HEK293 (cell line): ENCODE measurements around the gene BMPR1A.
A peak's percentile ranks its signal among the peaks of the same experiment; 100 is the strongest.

Source experiments
- CTCF ChIA-PET: fragments of 350-600 bp; formaldehyde crosslinking; extraction: SDS; loops from one replicate; lab custom pipeline; 2021; ENCODE audit warnings: antibody characterized with exemption; lab: Yijun Ruan, JAX
- POLR2A ChIA-PET: fragments of 300-600 bp; formaldehyde crosslinking; extraction: SDS; loops from one replicate; lab custom pipeline; 2020; ENCODE audit warnings: antibody characterized with exemption, inconsistent platforms; lab: Yijun Ruan, JAX
- H3K27ac ChIP-seq: fragments of 200-500 bp; sonication (Bioruptor generic); 2 replicates; pipeline ENCODE4 v1.5.1; 2014; ENCODE audit warnings: low read depth, low read length, control low read depth, inconsistent platforms; ENCODE audit errors: extremely low read depth
- H3K36me3 ChIP-seq, 2 experiments: fragments of 200-500 bp in 1 of 2; sonication (Bioruptor generic) in 1 of 2; 1 replicate in 1 of 2; 2 replicates in 1 of 2; pipeline ENCODE4 v1.5.1; 2014 to 2017; ENCODE audit warnings: inconsistent platforms in 2 of 2, low read length in 2 of 2; ENCODE audit not compliant: control insufficient read depth in 2 of 2, insufficient read depth in 1 of 2
- H3K4me1 ChIP-seq: fragments of 200-500 bp; sonication (Bioruptor generic); 2 replicates; pipeline ENCODE4 v1.5.1; 2014; ENCODE audit warnings: mild to moderate bottlenecking, low read length, inconsistent platforms; ENCODE audit not compliant: control insufficient read depth, insufficient read depth
- H3K4me3 ChIP-seq: 2 replicates; pipeline ENCODE4 v1.5.1; 2011; ENCODE audit warnings: low read depth, mild to moderate bottlenecking, control low read depth, low read length, moderate library complexity
- H3K9me3 ChIP-seq: fragments of 200-500 bp; sonication (Bioruptor generic); 2 replicates; pipeline ENCODE4 v1.5.1; 2014; ENCODE audit warnings: low read depth, low read length, inconsistent platforms; ENCODE audit not compliant: control insufficient read depth, insufficient read depth
- GLIS1 ChIP-seq: fragments of 450-650 bp; formaldehyde crosslinking; IDR thresholded peaks from 2 replicates; pipeline ENCODE4 v1.5.1; 2016; ENCODE audit warnings: missing biosample characterization, missing genetic modification characterization
- SCRT1 ChIP-seq: fragments of 450-650 bp; formaldehyde crosslinking; IDR thresholded peaks from 2 replicates; pipeline ENCODE4 v1.5.1; 2016; ENCODE audit warnings: missing biosample characterization, missing genetic modification characterization, borderline replicate concordance
- SCRT2 ChIP-seq: fragments of 450-650 bp; formaldehyde crosslinking; IDR thresholded peaks from 2 replicates; pipeline ENCODE4 v1.5.1; 2016; ENCODE audit warnings: missing biosample characterization, missing genetic modification characterization
- ZBTB26 ChIP-seq: fragments of 450-650 bp; formaldehyde crosslinking; optimal IDR thresholded peaks from 2 replicates; pipeline ENCODE3; 2016; ENCODE audit warnings: missing biosample characterization, mild to moderate bottlenecking, missing genetic modification characterization
- ZNF18 ChIP-seq: fragments of 450-650 bp; formaldehyde crosslinking; IDR thresholded peaks from 2 replicates; pipeline ENCODE4 v1.5.1; 2016; ENCODE audit warnings: missing biosample characterization, missing genetic modification characterization
- ZNF248 ChIP-seq: fragments of 450-650 bp; formaldehyde crosslinking; IDR thresholded peaks from 2 replicates; pipeline ENCODE4 v1.5.1; 2017; ENCODE audit warnings: missing biosample characterization, missing genetic modification characterization
- ZNF473 ChIP-seq: fragments of 450-650 bp; formaldehyde crosslinking; IDR thresholded peaks from 2 replicates; pipeline ENCODE4 v1.5.1; 2017; ENCODE audit warnings: missing biosample characterization, missing genetic modification characterization
- ZNF658 ChIP-seq: fragments of 450-650 bp; formaldehyde crosslinking; IDR thresholded peaks from 2 replicates; pipeline ENCODE4; 2016; ENCODE audit warnings: missing biosample characterization, missing genetic modification characterization
- ZNF76 ChIP-seq: fragments of 450-650 bp; formaldehyde crosslinking; IDR thresholded peaks from 2 replicates; pipeline ENCODE4; 2016; ENCODE audit warnings: low read depth, missing biosample characterization, missing genetic modification characterization, borderline replicate concordance
- TF ChIP-seq, protein P1 (sequence below): fragments of 450-650 bp; formaldehyde crosslinking; IDR thresholded peaks from 2 replicates; pipeline ENCODE4 v1.5.1; 2017; ENCODE audit warnings: missing biosample characterization, missing genetic modification characterization

The BMPR1A gene

GRCh38 chr10:86828145-86828544, 71.7 kb downstream of the BMPR1A start:
- ChIA-PET CTCF (interaction anchor here (0.9 kb wide), 1 partner anchor 8 kb away, joined by 4 read pairs; no protein-coding TSS in a partner anchor), POLR2A (no interaction called here)
- TF ChIP-seq, protein P1, sequence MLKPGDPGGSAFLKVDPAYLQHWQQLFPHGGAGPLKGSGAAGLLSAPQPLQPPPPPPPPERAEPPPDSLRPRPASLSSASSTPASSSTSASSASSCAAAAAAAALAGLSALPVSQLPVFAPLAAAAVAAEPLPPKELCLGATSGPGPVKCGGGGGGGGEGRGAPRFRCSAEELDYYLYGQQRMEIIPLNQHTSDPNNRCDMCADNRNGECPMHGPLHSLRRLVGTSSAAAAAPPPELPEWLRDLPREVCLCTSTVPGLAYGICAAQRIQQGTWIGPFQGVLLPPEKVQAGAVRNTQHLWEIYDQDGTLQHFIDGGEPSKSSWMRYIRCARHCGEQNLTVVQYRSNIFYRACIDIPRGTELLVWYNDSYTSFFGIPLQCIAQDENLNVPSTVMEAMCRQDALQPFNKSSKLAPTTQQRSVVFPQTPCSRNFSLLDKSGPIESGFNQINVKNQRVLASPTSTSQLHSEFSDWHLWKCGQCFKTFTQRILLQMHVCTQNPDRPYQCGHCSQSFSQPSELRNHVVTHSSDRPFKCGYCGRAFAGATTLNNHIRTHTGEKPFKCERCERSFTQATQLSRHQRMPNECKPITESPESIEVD (tag by site-specific recombination) = peak; percentile 49
- no peak for TF ChIP-seq ZNF473 (tag by site-specific recombination)
- Histone ChIP-seq H3K27ac (no peak overlapping the region), H3K36me3 (no peaks in the 10 kb centered on the region; a peak in 1 of 3 replicates), H3K4me3 (no peak overlapping the region), H3K9me3 (no peaks in the 10 kb centered on the region), H3K4me1 (peaks cover 15% of the 10 kb centered on the region)

DNA sequence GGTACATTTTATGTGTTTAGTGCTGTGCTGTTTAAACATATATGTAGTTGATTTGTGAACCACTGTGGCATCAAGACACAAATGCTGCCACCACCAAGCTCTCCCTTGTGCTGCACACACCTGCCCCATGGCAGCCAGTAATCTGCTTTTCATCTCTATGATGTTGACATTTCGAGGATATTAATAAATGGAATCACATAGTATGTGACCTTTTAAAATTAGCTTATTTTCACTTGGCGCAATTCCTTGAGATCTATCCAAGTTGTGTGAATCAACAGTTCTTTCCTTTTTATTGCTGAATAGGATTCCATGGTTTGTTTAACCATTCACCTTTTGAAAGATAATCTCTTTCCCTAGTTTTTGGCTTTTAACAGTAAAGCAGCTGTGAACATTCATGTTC, 73.1 kb downstream of the BMPR1A start:
- no peaks in the 10 kb centered on the region for H3K9me3 ChIP-seq
- CTCF ChIA-PET = no interaction called here
- TF ChIP-seq SCRT1 (0 out of 2 replicates have a peak, but pooled peaks have one; percentile 15), ZNF76 (tag by site-specific recombination) (no peak), ZNF248 (tag by site-specific recombination) (no peak), SCRT2 (tag by site-specific recombination) (0 out of 2 replicates have a peak, but pooled peaks have one; percentile 29)
- TF ChIP-seq, protein P1 (tag by site-specific recombination) = peak; percentile 26; the same call in 1 of the 2 replicates
- TF ChIP-seq, all 188 proteins: peak for 3
- no peak overlapping the region for H3K4me3 ChIP-seq
- no peak overlapping the region for H3K27ac ChIP-seq
- POLR2A ChIA-PET = interaction anchor here (0.6 kb wide), 1 partner anchor 447 kb away, joined by 4 read pairs; no protein-coding TSS in a partner anchor
- no peaks in the 10 kb centered on the region; a peak in 1 of 3 replicates for H3K36me3 ChIP-seq
- H3K4me1 ChIP-seq = peaks cover 7% of the 10 kb centered on the region

GRCh38 chr10:86830043-86830591, 73.7 kb downstream of the BMPR1A start:
- no peak overlapping the region for H3K4me3 ChIP-seq
- no peak for TF ChIP-seq ZNF658 (tag by site-specific recombination)
- TF ChIP-seq GLIS1 (tag by site-specific recombination) = peak; percentile 24; the same call in 1 of the 2 replicates
- no peak for TF ChIP-seq ZNF18
- TF ChIP-seq ZBTB26 (tag by site-specific recombination) = no peak
- ChIA-PET POLR2A (interaction anchor here (0.6 kb wide), 1 partner anchor 448 kb away, joined by 4 read pairs; no protein-coding TSS in a partner anchor), CTCF (interaction anchor here (0.8 kb wide), 1 partner anchor 110 kb away, joined by 7 read pairs; no protein-coding TSS in a partner anchor)
- no peak overlapping the region for H3K27ac ChIP-seq
- no peaks in the 10 kb centered on the region for H3K9me3 ChIP-seq
- no peaks in the 10 kb centered on the region; a peak in 1 of 3 replicates for H3K36me3 ChIP-seq
- H3K4me1 ChIP-seq = peaks cover 7% of the 10 kb centered on the region
